ENCODE measurements around the gene GYS2.

GRCh38 chr12:21638054-21638891 is 33.6 kb upstream of the GYS2 start:
- TF ChIP-seq CTCF (IDR thresholded peaks at IDR 0.05; ENCODE audit: insufficient read depth, low read length) (no peak), POLR2AphosphoS5 (IDR thresholded peaks at IDR 0.05; ENCODE audit: low read depth) (no peak), SPI1 (IDR thresholded peaks at IDR 0.05; ENCODE audit: borderline replicate concordance, low read depth) (no peak)

All from HL-60 (cell line).